Cardiac fibroblast (primary cell): ENCODE measurements around the gene CADM4.
A peak's percentile ranks its signal among the peaks of the same experiment; 100 is the strongest.
"Not testable (repeated sequence)": the region's sequence is repeated elsewhere in the genome, so short reads cannot be mapped to it uniquely, and the experiment has no call there.

Experiments used
- DNase-seq, 2 donors: peaks; one replicate each; pipeline versions ENCODE4 v3.0.0 to v3.0.0-alpha.2; 2010; ENCODE audit warnings: low read depth in 2 of 2
- H3K4me3 ChIP-seq, 2 donors: replicated peaks in 1 of 2; 1 replicate in 1 of 2; 2 replicates in 1 of 2; pipeline ENCODE4 v1.5.1; 2011; ENCODE audit warnings: low read depth in 2 of 2, low read length in 2 of 2, mild to moderate bottlenecking in 2 of 2, moderate library complexity in 1 of 2
- TF ChIP-seq, protein P1 (sequence below): IDR thresholded peaks from one replicate; pipeline ENCODE4 v1.5.1; 2011; ENCODE audit warnings: low read depth, mild to moderate bottlenecking, low read length, inconsistent platforms

CADM4 gene

DNA sequence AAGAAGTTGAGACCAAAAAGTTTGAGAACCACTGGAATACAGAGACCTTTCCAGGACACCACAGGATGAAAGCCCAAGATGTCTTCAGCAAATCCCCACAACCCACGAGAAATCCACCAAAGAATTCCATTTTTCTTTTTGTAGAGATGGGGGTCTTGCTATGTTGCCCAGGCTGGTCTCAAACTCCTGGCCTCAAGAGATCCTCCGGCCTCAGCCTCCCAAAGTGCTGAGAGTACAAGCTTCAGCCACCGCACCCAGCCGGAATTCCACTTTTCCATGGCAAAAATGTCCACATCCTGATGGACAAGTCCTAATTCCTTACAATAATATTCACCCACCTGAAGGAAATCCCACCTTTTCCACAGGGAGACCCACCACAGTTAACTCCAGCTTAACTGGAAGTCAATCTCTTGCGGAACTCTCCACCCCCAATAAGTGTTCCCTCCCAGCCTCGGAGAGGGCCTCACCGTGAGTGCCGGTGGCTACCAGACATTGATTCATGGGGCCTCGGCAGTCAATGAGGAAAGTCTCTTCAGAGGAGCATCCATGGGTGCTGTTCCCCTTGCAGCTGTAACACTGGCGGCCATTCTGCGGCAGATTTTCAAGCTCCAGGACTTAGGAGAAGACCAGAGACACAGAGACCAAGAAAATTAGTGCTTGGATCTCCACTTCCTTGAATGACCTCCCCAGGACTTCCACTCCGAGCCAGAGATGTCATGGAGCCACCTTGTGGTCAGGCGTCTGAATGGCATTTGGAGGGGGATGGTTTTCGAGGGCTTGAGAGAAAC lies 12.3 kb upstream of the CADM4 start:
- DNase-seq = peak; percentile 69 to 79
- TF ChIP-seq, protein P1, sequence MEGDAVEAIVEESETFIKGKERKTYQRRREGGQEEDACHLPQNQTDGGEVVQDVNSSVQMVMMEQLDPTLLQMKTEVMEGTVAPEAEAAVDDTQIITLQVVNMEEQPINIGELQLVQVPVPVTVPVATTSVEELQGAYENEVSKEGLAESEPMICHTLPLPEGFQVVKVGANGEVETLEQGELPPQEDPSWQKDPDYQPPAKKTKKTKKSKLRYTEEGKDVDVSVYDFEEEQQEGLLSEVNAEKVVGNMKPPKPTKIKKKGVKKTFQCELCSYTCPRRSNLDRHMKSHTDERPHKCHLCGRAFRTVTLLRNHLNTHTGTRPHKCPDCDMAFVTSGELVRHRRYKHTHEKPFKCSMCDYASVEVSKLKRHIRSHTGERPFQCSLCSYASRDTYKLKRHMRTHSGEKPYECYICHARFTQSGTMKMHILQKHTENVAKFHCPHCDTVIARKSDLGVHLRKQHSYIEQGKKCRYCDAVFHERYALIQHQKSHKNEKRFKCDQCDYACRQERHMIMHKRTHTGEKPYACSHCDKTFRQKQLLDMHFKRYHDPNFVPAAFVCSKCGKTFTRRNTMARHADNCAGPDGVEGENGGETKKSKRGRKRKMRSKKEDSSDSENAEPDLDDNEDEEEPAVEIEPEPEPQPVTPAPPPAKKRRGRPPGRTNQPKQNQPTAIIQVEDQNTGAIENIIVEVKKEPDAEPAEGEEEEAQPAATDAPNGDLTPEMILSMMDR = peak; percentile 76
- H3K4me3 ChIP-seq = no peak overlapping the region

DNA sequence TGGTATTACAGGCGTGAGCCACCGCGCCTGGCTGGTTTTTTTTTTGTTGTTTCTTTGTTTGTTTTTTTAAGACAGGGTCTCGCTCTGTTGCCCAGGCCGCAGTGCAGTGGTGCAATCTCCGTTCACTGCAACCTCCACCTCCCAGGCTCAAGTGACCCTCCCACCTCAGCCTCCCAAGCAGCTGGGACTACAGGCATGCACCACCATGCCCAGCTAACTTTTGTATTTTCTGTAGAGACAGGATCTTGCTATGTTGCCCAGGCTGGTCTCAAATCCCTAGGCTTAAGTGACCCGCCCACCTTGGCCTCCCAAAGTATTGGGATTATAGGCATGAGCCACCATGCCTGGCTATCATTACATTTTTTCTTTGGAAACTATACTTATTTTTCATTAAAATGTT lies 10.6 kb upstream of the CADM4 start:
- DNase-seq, H3K4me3 ChIP-seq: not testable (repeated sequence)

DNA sequence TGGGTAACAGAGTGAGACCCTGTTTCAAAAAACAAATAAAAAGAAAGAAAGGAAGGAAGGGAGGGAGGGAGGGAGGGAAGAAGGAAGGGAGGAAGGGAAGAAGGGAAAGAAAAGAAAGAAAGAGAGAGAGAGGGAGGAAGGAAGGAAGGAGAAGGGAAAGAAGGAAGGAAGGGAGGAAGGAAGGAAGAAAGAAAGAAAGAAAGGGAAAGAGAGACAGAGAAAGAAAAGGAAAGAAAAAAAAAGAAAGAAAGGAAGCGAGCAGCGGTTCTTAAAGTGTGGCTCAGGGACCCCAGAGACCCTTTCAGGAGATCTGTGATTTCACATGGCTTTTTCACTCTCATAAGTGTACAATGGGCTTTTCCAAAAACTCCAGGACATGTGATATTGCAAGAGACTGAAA lies 9.9 kb upstream of the CADM4 start:
- H3K4me3 ChIP-seq = no peak overlapping the region
- DNase-seq = no peak
- TF ChIP-seq, protein P1 = no peak

DNA sequence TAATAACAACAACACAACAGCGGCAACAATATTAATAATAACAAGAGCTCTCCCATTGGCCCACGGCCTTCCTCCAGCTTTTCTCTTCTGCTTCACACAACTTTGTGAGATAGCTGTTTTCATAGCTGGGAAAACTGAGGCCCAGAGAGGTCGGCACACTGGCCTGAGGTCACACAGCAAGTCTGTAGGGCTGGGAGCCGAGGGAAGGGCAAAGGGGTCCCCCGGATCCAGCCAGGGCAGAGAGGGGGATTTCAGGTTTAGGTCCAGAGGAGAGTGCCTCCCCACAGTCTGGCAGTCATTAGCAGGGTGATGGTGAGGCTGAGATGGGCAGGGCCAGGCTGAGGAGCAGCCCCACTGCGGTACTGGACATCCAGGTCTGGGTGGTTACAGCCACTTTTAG lies 9.0 kb upstream of the CADM4 start:
- H3K4me3 ChIP-seq = no peak overlapping the region
- TF ChIP-seq, protein P1 = no peak
- DNase-seq = no peak

- TF ChIP-seq, protein P1 = no peak
- no peak overlapping the region for H3K4me3 ChIP-seq
- DNase-seq = no peak
These were observed 4.5 kb upstream of the CADM4 start for GRCh38 chr19:43644181-43644580.

GRCh38 chr19:43643326-43643725 lies 3.7 kb upstream of the CADM4 start:
- TF ChIP-seq, protein P1 = no peak
- DNase-seq = no peak
- H3K4me3 ChIP-seq = no peak overlapping the region

DNA sequence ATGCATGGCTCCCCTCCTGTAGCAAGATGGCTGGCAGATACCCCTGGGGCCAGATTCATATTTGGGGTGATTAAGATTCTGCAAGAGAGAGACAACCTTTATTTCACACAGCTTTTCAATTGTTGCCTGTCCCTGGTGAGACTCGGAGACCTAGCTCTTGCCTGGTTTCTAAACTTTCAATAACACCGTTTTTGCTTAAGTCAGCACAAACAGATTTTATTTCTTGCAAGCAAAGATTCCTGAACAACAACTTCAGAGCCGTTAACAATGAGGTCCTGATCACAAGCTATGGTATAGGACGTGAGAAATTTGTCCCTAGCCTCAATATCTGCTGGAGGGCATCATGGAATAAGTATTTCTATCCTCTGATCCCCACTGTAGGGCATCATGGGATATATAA lies 2.9 kb upstream of the CADM4 start:
- TF ChIP-seq, protein P1 = no peak
- DNase-seq = no peak
- H3K4me3 ChIP-seq = no peak overlapping the region
